H7 (cell line): Measurements from ENCODE around the gene LMNA. TPM values are rescaled to one million over a fixed set of nuclear protein-coding genes. Genes with fewer than 3 reads are reported as not detected.
A peak's percentile ranks its signal among the peaks of the same experiment; 100 is the strongest.

Experiments used
- DNase-seq: peaks from one replicate; pipeline ENCODE4 v3.0.0; 2012
- H3K27me3 ChIP-seq: 2 replicates; pipeline ENCODE4 v1.6.0; 2011; ENCODE audit warnings: mild to moderate bottlenecking, low read length; ENCODE audit not compliant: control insufficient read depth, insufficient read depth
- H3K36me3 ChIP-seq: replicated peaks from 2 replicates; pipeline ENCODE4 v1.5.1; 2011; ENCODE audit warnings: low read length; ENCODE audit not compliant: control insufficient read depth, insufficient read depth
- H3K4me3 ChIP-seq: 2 replicates; pipeline ENCODE4 v1.5.1; 2011; ENCODE audit warnings: low read depth, mild to moderate bottlenecking, control low read depth, low read length, moderate library complexity; ENCODE audit not compliant: insufficient read depth
- total RNA-seq: library from RNA; depleted of rRNA; stranded (reverse); fragments of >200 nt; shearing (Covaris generic); gene quantifications from 2 replicates; pipeline ENCODE4 v1.2.3, GENCODE V29; 2014

LMNA gene
- total RNA-seq, 1 experiment from 2014 or later, result 119 TPM

- Histone ChIP-seq H3K27me3 (no peaks in the 10 kb centered on the region), H3K4me3 (no peak overlapping the region), H3K36me3 (no peaks in the 10 kb centered on the region; the same call in 1 of the 2 replicates)
- DNase-seq, result no peak
Observed at GRCh38 chr1:156126630-156127534, 12.4 kb downstream of the LMNA start.

GRCh38 chr1:156128308-156128653 lies 13.8 kb downstream of the LMNA start:
- peaks cover 3% of the 10 kb centered on the region for H3K36me3 ChIP-seq
- H3K27me3 ChIP-seq, result no peaks in the 10 kb centered on the region
- DNase-seq, result no peak
- H3K4me3 ChIP-seq, result no peak overlapping the region

- peaks cover 4% of the 10 kb centered on the region for H3K36me3 ChIP-seq
- DNase-seq, result no peak
- no peaks in the 10 kb centered on the region for H3K27me3 ChIP-seq
- H3K4me3 ChIP-seq, result no peak overlapping the region
Observed at GRCh38 chr1:156128654-156129597, 14.4 kb downstream of the LMNA start.

GRCh38 chr1:156129687-156130577 lies 15.4 kb downstream of the LMNA start:
- DNase-seq, result peak; percentile 95
- no peak overlapping the region for H3K4me3 ChIP-seq
- no peaks in the 10 kb centered on the region for H3K27me3 ChIP-seq
- H3K36me3 ChIP-seq, result peaks cover 12% of the 10 kb centered on the region

- H3K27me3 ChIP-seq, result no peaks in the 10 kb centered on the region
- no peak for DNase-seq
- H3K36me3 ChIP-seq, result peaks cover 15% of the 10 kb centered on the region
- H3K4me3 ChIP-seq, result no peak overlapping the region
Observed at GRCh38 chr1:156130578-156130942, 16.0 kb downstream of the LMNA start.

- H3K36me3 ChIP-seq, result peaks cover 27% of the 10 kb centered on the region
- no peak overlapping the region for H3K4me3 ChIP-seq
- no peak for DNase-seq
- no peaks in the 10 kb centered on the region for H3K27me3 ChIP-seq
Observed at GRCh38 chr1:156134716-156135435, 20.4 kb downstream of the LMNA start.

- DNase-seq, result no peak
- Histone ChIP-seq H3K36me3 (peaks cover 27% of the 10 kb centered on the region), H3K27me3 (no peaks in the 10 kb centered on the region), H3K4me3 (no peak overlapping the region)
Observed at GRCh38 chr1:156135930-156136871, 21.7 kb downstream of the LMNA start.

- DNase-seq, result peak; percentile 80
- Histone ChIP-seq H3K36me3 (peaks cover 27% of the 10 kb centered on the region), H3K4me3 (no peak overlapping the region), H3K27me3 (no peaks in the 10 kb centered on the region)
Observed at GRCh38 chr1:156136970-156137483, 22.5 kb downstream of the LMNA start.

- Histone ChIP-seq H3K4me3 (no peak overlapping the region), H3K36me3 (peaks cover 25% of the 10 kb centered on the region), H3K27me3 (no peaks in the 10 kb centered on the region)
- DNase-seq, result no peak
Observed at GRCh38 chr1:156138458-156138867, 24.0 kb downstream of the LMNA start.

GRCh38 chr1:156140879-156141707 lies 26.6 kb downstream of the LMNA start:
- Histone ChIP-seq H3K36me3 (peaks cover 10% of the 10 kb centered on the region), H3K27me3 (no peaks in the 10 kb centered on the region), H3K4me3 (no peak overlapping the region)
- DNase-seq, result peak; percentile 96

GRCh38 chr1:156143765-156144489 lies 29.4 kb downstream of the LMNA start:
- DNase-seq, result no peak
- Histone ChIP-seq H3K36me3 (no peaks in the 10 kb centered on the region), H3K4me3 (no peak overlapping the region), H3K27me3 (no peaks in the 10 kb centered on the region)
